ENCODE data around the gene EIF4EBP3. TPM values are rescaled to one million over a fixed set of nuclear protein-coding genes. Genes with fewer than 3 reads are reported as not detected.

Gene EIF4EBP3
- total and polyA plus RNA-seq, 9 of the 15 experiments (the other 6 are each of a cell fraction or from before 2014, with no cell fraction given) = 1.3 to 7.5 (median 3.8) TPM

- TF ChIP-seq SLC30A9 (CRISPR knock-in tag; IDR thresholded peaks at IDR 0.05) (no peak), IRF2 (CRISPR knock-in tag; IDR thresholded peaks at IDR 0.05) (no peak), DDX20 (tag; IDR thresholded peaks at IDR 0.05; ENCODE audit: low read depth) (no peak), CC2D1A (IDR thresholded peaks at IDR 0.05) (no peak), NELFE (IDR thresholded peaks at IDR 0.05; ENCODE audit: insufficient read depth, insufficient read length) (peak; percentile 25), ZNF609 (CRISPR knock-in tag; IDR thresholded peaks at IDR 0.05; ENCODE audit: borderline replicate concordance) (peak; percentile 70; the same call in 1 of the 2 replicates), MAFG (tag; conservative IDR thresholded peaks at IDR 0.05) (no peak), ZNF347 (CRISPR knock-in tag; IDR thresholded peaks at IDR 0.05; ENCODE audit: low read depth) (no peak), CXXC5 (CRISPR knock-in tag; IDR thresholded peaks at IDR 0.05) (peak; percentile 99), AFF4 (CRISPR knock-in tag; IDR thresholded peaks at IDR 0.05) (peak; percentile 88), ZSCAN32 (CRISPR knock-in tag; IDR thresholded peaks at IDR 0.05) (no peak), E2F5 (CRISPR knock-in tag; IDR thresholded peaks at IDR 0.05) (0 out of 2 replicates have a peak, but pooled peaks have one; percentile 30)
- TF ChIP-seq, protein P1, sequence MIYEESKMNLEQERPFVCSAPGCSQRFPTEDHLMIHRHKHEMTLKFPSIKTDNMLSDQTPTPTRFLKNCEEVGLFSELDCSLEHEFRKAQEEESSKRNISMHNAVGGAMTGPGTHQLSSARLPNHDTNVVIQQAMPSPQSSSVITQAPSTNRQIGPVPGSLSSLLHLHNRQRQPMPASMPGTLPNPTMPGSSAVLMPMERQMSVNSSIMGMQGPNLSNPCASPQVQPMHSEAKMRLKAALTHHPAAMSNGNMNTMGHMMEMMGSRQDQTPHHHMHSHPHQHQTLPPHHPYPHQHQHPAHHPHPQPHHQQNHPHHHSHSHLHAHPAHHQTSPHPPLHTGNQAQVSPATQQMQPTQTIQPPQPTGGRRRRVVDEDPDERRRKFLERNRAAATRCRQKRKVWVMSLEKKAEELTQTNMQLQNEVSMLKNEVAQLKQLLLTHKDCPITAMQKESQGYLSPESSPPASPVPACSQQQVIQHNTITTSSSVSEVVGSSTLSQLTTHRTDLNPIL (CRISPR knock-in tag; IDR thresholded peaks at IDR 0.05) = no peak
Observed at GRCh38 chr5:140564196-140565023, 16.9 kb downstream of the EIF4EBP3 start, which contains the start of the genes APBB3 and SLC35A4 (continued).
